HepG2 (cell line): ENCODE results near the gene STC2. TPM values are rescaled to one million over a fixed set of nuclear protein-coding genes. Genes with fewer than 3 reads are reported as not detected.

Experiments used
- ATAC-seq: fragments of 200-7000 bp; cut with Tn5 transposase; 3 replicates; pipeline ENCODE4 v1.9.1; 2020; ENCODE audit warnings: mild to moderate bottlenecking, moderate library complexity
- BruUV-seq: library from RNA; stranded (reverse); fragments of 400-500 nt; replicated peaks from 2 replicates; lab custom pipeline; 2021; lab: Mats Ljungman, UMichigan
- CTCF ChIA-PET: fragments of 300-600 bp; formaldehyde crosslinking; extraction: SDS; loops from one replicate; lab custom pipeline; 2021; ENCODE audit warnings: low total read pairs, inconsistent platforms, low intra/inter-chr PET ratio; lab: Yijun Ruan, JAX
- POLR2A ChIA-PET: fragments of 350-600 bp; sonication (Branson Sonifier 250); formaldehyde crosslinking; loops from one replicate; lab custom pipeline; 2020; ENCODE audit warnings: antibody characterized with exemption, inconsistent platforms; lab: Yijun Ruan, JAX
- DNase-seq: peaks from one replicate; pipeline ENCODE4 v3.0.0-alpha.2; 2015; ENCODE audit warnings: low spot score
- FAIRE-seq: peaks from 3 replicates; lab custom pipeline; 2011; peaks lifted over from hg19 to GRCh38; lab: Jason Lieb, UNC
- H2AFZ ChIP-seq: one replicate; pipeline ENCODE4 v1.6.1; 2011; ENCODE audit warnings: low read length, inconsistent platforms
- H3K27ac ChIP-seq: fragments of 300-600 bp; 3 replicates; pipeline ENCODE4 v1.8.0; 2011; ENCODE audit warnings: mixed run types, mild to moderate bottlenecking, mixed read lengths, low read length, inconsistent platforms; ENCODE audit not compliant: insufficient read depth; ENCODE audit errors: extremely low read length
- H3K27me3 ChIP-seq, 2 experiments: fragments of 200-600 bp in 1 of 2; 2 replicates in 1 of 2; 3 replicates in 1 of 2; pipeline versions ENCODE4 v1.6.0 to v1.8.0; 2011; ENCODE audit warnings: low read length in 2 of 2, mild to moderate bottlenecking in 2 of 2, moderate library complexity in 2 of 2, inconsistent platforms in 1 of 2; ENCODE audit not compliant: insufficient read depth in 2 of 2, control insufficient read depth in 1 of 2
- H3K36me3 ChIP-seq, 2 experiments: fragments of 200-600 bp in 1 of 2; replicated peaks in 1 of 2; 2 replicates in 1 of 2; 3 replicates in 1 of 2; pipeline versions ENCODE4 v1.5.1 to v1.8.0; 2011; ENCODE audit warnings: low read length in 2 of 2, inconsistent platforms in 1 of 2; ENCODE audit not compliant: insufficient read depth in 2 of 2, control insufficient read depth in 1 of 2
- H3K4me1 ChIP-seq: 2 replicates; pipeline ENCODE4 v1.5.1; 2012; ENCODE audit warnings: low read length, inconsistent platforms; ENCODE audit not compliant: insufficient read depth
- H3K4me2 ChIP-seq: 2 replicates; pipeline ENCODE4 v1.6.0; 2011; ENCODE audit warnings: low read depth, low read length, inconsistent platforms
- H3K4me3 ChIP-seq, 3 experiments: fragments of 200-600 bp in 1 of 3; sonication (generic), shearing (Covaris generic) in 1 of 3; replicated peaks in 1 of 3; 2 replicates each; pipeline ENCODE4 v1.5.1; 2011 to 2016; ENCODE audit warnings: low read length in 3 of 3, inconsistent platforms in 2 of 3, low read depth in 2 of 3, mild to moderate bottlenecking in 2 of 3, control low read depth in 1 of 3, mixed read lengths in 1 of 3; ENCODE audit not compliant: insufficient read depth in 1 of 3
- H3K79me2 ChIP-seq: one replicate; pipeline ENCODE4 v1.6.1; 2011; ENCODE audit warnings: low read length, inconsistent platforms; ENCODE audit not compliant: insufficient read depth
- H3K9ac ChIP-seq: 2 replicates; pipeline ENCODE4 v1.6.0; 2011; ENCODE audit warnings: mild to moderate bottlenecking, low read depth, low read length, inconsistent platforms; ENCODE audit not compliant: insufficient read depth
- H3K9me3 ChIP-seq: 2 replicates; pipeline ENCODE4 v1.5.1; 2012; ENCODE audit warnings: mild to moderate bottlenecking, low read length
- H4K20me1 ChIP-seq: 2 replicates; pipeline ENCODE4 v1.6.0; 2011; ENCODE audit warnings: inconsistent platforms, mild to moderate bottlenecking, low read length, moderate library complexity; ENCODE audit not compliant: insufficient read depth
- AGO2 ChIP-seq: fragments of 200-400 bp; formaldehyde crosslinking; optimal IDR thresholded peaks from 2 replicates; pipeline ENCODE3; 2017; ENCODE audit warnings: mild to moderate bottlenecking, low read depth, low read length, moderate library complexity
- AKAP8 ChIP-seq: sonication (generic); formaldehyde crosslinking; IDR thresholded peaks from 2 replicates; pipeline ENCODE4 v1.5.1; 2020; ENCODE audit warnings: mild to moderate bottlenecking, missing genetic modification reagents
- CHD2 ChIP-seq: IDR thresholded peaks from 2 replicates; pipeline ENCODE4 v1.6.1; 2011; ENCODE audit warnings: low read depth, low read length, improper control_type of control experiment
- ELF4 ChIP-seq: sonication (generic); formaldehyde crosslinking; IDR thresholded peaks from 2 replicates; pipeline ENCODE4 v1.5.0; 2020; ENCODE audit warnings: missing genetic modification reagents, mild to moderate bottlenecking, moderate library complexity, borderline replicate concordance
- ESRRA ChIP-seq: sonication (generic); formaldehyde crosslinking; IDR thresholded peaks from 2 replicates; pipeline ENCODE4 v1.5.1; 2020; ENCODE audit warnings: mild to moderate bottlenecking, low read depth, missing genetic modification reagents
- FOXJ3 ChIP-seq: sonication (generic); formaldehyde crosslinking; IDR thresholded peaks from 2 replicates; pipeline ENCODE4 v1.4.0; 2020; ENCODE audit warnings: missing genetic modification reagents, mild to moderate bottlenecking, borderline replicate concordance
- HDAC2 ChIP-seq: sonication (generic); formaldehyde crosslinking; IDR thresholded peaks from 2 replicates; pipeline ENCODE4 v1.4.0; 2020; ENCODE audit warnings: missing genetic modification reagents
- HINFP ChIP-seq: sonication (generic); formaldehyde crosslinking; IDR thresholded peaks from 2 replicates; pipeline ENCODE4 v1.4.0; 2020; ENCODE audit warnings: low read depth, mild to moderate bottlenecking, missing genetic modification reagents
- JDP2 ChIP-seq: sonication (generic); formaldehyde crosslinking; IDR thresholded peaks from 2 replicates; pipeline ENCODE4 v1.8.1; 2022; ENCODE audit warnings: missing genetic modification reagents, borderline replicate concordance
- MEIS1 ChIP-seq: sonication (generic); formaldehyde crosslinking; IDR thresholded peaks from 2 replicates; pipeline ENCODE4 v1.9.0; 2021; ENCODE audit warnings: mild to moderate bottlenecking, missing genetic modification reagents, moderate library complexity, borderline replicate concordance
- RBM22 ChIP-seq: fragments of 200-400 bp; formaldehyde crosslinking; optimal IDR thresholded peaks from 2 replicates; pipeline ENCODE3; 2017; ENCODE audit warnings: mild to moderate bottlenecking, low read length, moderate library complexity
- XBP1 ChIP-seq: sonication (generic); formaldehyde crosslinking; IDR thresholded peaks from 2 replicates; pipeline ENCODE4 v1.5.0; 2020; ENCODE audit warnings: missing genetic modification reagents
- ZBED4 ChIP-seq: sonication (generic); formaldehyde crosslinking; IDR thresholded peaks from 2 replicates; pipeline ENCODE4 v1.4.0; 2020; ENCODE audit warnings: missing genetic modification reagents, borderline replicate concordance
- ZNF510 ChIP-seq: sonication (generic); formaldehyde crosslinking; IDR thresholded peaks from 2 replicates; pipeline ENCODE4 v1.4.0; 2020; ENCODE audit warnings: low read depth, mild to moderate bottlenecking, missing genetic modification reagents
- ZNF570 ChIP-seq: sonication (generic); formaldehyde crosslinking; IDR thresholded peaks from 2 replicates; pipeline ENCODE4 v1.4.0; 2020; ENCODE audit warnings: mild to moderate bottlenecking, missing genetic modification reagents, borderline replicate concordance
- ZNF598 ChIP-seq: sonication (generic); formaldehyde crosslinking; IDR thresholded peaks from 2 replicates; pipeline ENCODE4 v1.5.1; 2020; ENCODE audit warnings: mild to moderate bottlenecking, missing genetic modification reagents, borderline replicate concordance
- ZNF629 ChIP-seq: sonication (generic); formaldehyde crosslinking; conservative IDR thresholded peaks from 2 replicates; pipeline ENCODE4 v1.5.0; 2020; ENCODE audit warnings: missing genetic modification reagents
- ZNF792 ChIP-seq: IDR thresholded peaks from 2 replicates; pipeline ENCODE4 v1.6.1; 2016
- ZNF850 ChIP-seq: sonication (generic); formaldehyde crosslinking; conservative IDR thresholded peaks from 2 replicates; pipeline ENCODE4 v1.9.0; 2021; ENCODE audit warnings: mild to moderate bottlenecking, missing genetic modification reagents
- ZSCAN12 ChIP-seq: sonication (generic); formaldehyde crosslinking; IDR thresholded peaks from 2 replicates; pipeline ENCODE4 v1.9.0; 2021; ENCODE audit warnings: mild to moderate bottlenecking, missing genetic modification reagents
- WGBS: methylation state at CpG from one replicate; pipeline ENCODE4 v1.1.6; 2017; ENCODE audit warnings: low lambda C conversion rate; 5-methylcytosine and 5-hydroxymethylcytosine counted together
- in situ Hi-C: cut with HindIII; loops from 2 replicates; pipeline ENCODE4 v1.10.0; 2017; ENCODE audit warnings: low pct_unique_long_range_greater_than_20kb; ENCODE audit not compliant: extremely low pct_ligation_motif_present
- intact Hi-C: fragments of 100-400 bp; cut with micrococcal nuclease; formaldehyde crosslinking; loops from one replicate; pipeline ENCODE4 v1.10.0; 2022; ENCODE audit not compliant: unreplicated experiment
- polyA plus RNA-seq, 8 experiments: library from polyadenylated mRNA; depleted of rRNA in 3 of 8; stranded (reverse) in 7 of 8; unstranded in 1 of 8; fragments of >200 nt; fragmentation: Illumina TruSeq in 4 of 8; extraction: Trizol in 4 of 8; gene quantifications; 2 replicates each; pipeline versions ENCODE4 v1.2.1 to v1.2.3, GENCODE V29; 2011 to 2016; ENCODE audit warnings: low read depth in 4 of 8, missing spikeins in 1 of 8, mixed read lengths in 1 of 8; ENCODE audit not compliant: insufficient read depth in 1 of 8
- total RNA-seq, 5 experiments: library from RNA; depleted of rRNA; stranded (reverse); fragments of >200 nt; fragmentation: Illumina TruSeq; extraction: Trizol; gene quantifications; 2 replicates each; pipeline ENCODE4 v1.2.3, GENCODE V29; 2016; ENCODE audit warnings: low read depth in 1 of 5

The STC2 gene
- total and polyA plus RNA-seq, 2 of the 13 experiments (the other 11 are each of a cell fraction or from before 2014, with no cell fraction given): 27.1 to 69.2 TPM

DNA sequence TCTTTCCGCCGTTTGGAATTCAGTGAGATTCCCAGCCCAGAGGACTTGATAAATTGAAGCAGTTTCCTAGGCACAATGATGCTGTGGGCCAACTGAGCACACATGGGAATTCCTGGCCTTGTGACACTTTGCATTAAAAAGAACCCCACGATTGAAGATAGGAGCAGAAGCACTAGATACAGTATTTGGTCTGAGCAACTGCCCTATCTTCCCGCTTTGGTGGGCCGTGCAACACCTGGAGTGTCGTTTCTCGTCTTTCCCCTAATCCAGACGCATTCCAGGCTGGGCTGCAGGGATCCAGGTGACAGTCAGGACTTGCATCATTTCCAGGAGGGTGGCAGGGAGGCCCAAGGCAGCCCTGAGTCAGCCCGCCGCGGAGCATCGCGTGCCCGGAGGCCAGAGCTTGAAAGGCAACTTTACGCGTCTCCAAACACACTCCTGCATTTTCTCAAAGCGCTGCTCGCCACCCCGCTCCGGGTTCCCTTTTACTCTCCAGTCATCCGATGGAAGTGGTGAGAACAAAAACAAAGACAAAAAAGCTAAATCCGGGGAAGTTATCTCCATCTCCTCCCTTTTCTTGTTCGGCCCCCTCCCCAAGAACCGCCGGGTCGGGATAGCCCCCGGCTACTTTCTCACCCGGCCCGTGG, 753 bp upstream of the STC2 start:
- in situ Hi-C loops (no loop called here), intact Hi-C loops (no loop called here)
- peak; percentile 24 for ATAC-seq
- DNase-seq: peak; percentile 64
- H3K79me2 ChIP-seq: peaks cover 43% of the 10 kb centered on the region
- H3K4me1 ChIP-seq: peaks cover 47% of the 10 kb centered on the region
- ChIA-PET POLR2A (interaction anchor here (0.8 to 7.2 kb wide), 18 partner anchors 11 to 669 kb away, joined by 3 to 513 read pairs (median 5); partner anchors contain the start of genes ATP6V0E1, CPEB4 and DUSP1), CTCF (no interaction called here)
- TSS peak; percentile 91 for BruUV-seq
- no peak for FAIRE-seq
- no peak overlapping the region for H2AFZ ChIP-seq
- peak overlapping the region; percentile 82 for H3K9ac ChIP-seq
- H3K4me2 ChIP-seq: peak overlapping the region; percentile 95
- H3K36me3 ChIP-seq: peaks cover 11 to 19% of the 10 kb centered on the region in 2 experiments
- H3K27me3 ChIP-seq: no peaks in the 10 kb centered on the region; a peak in 1 of 5 replicates
- H3K4me3 ChIP-seq: peak overlapping the region; percentile 87 to 97 (median 88)
- peak overlapping the region; percentile 90 for H3K27ac ChIP-seq
- H4K20me1 ChIP-seq: peaks cover 37% of the 10 kb centered on the region
- 0% methylated on average over 19 of the region's 29 CpGs for WGBS
- no peaks in the 10 kb centered on the region for H3K9me3 ChIP-seq
- TF ChIP-seq HDAC2: peak; percentile 9; the same call in 1 of the 2 replicates
- no peak for TF ChIP-seq ZNF570
- TF ChIP-seq ZNF598: 0 out of 2 replicates have a peak, but pooled peaks have one; percentile 12
- no peak for TF ChIP-seq CHD2
- TF ChIP-seq RBM22: peak; percentile 82
- TF ChIP-seq ZNF629: 0 out of 2 replicates have a peak, but pooled peaks have one; percentile 5
- TF ChIP-seq AKAP8 (CRISPR knock-in tag): peak; percentile 33; the same call in 1 of the 2 replicates
- no peak for TF ChIP-seq FOXJ3 (CRISPR knock-in tag)
- TF ChIP-seq JDP2 (CRISPR knock-in tag): no peak
- TF ChIP-seq ESRRA: no peak
- no peak for TF ChIP-seq ZBED4 (CRISPR knock-in tag)
- peak; percentile 10; the same call in 1 of the 2 replicates for TF ChIP-seq ZNF792 (CRISPR knock-in tag)
- TF ChIP-seq HINFP (CRISPR knock-in tag): peak; percentile 58
- no peak for TF ChIP-seq ELF4
- 0 out of 2 replicates have a peak, but pooled peaks have one; percentile 45 for TF ChIP-seq ZNF850 (CRISPR knock-in tag)
- TF ChIP-seq XBP1 (CRISPR knock-in tag): no peak
- TF ChIP-seq MEIS1 (CRISPR knock-in tag): 0 out of 2 replicates have a peak, but pooled peaks have one; percentile 12
- TF ChIP-seq ZSCAN12 (CRISPR knock-in tag): 0 out of 2 replicates have a peak, but pooled peaks have one; percentile 19
- 0 out of 2 replicates have a peak, but pooled peaks have one; percentile 47 for TF ChIP-seq ZNF510 (CRISPR knock-in tag)
- peak; percentile 56 for TF ChIP-seq AGO2
